ENCODE data around the gene TLL2. TPM values are rescaled to one million over a fixed set of nuclear protein-coding genes. Genes with fewer than 3 reads are reported as not detected.
A peak's percentile ranks its signal among the peaks of the same experiment; 100 is the strongest.

The TLL2 gene
- total and polyA plus RNA-seq, 4 experiments from 2014 or later = 0.03 to 0.17 TPM; not detected in 2

DNA sequence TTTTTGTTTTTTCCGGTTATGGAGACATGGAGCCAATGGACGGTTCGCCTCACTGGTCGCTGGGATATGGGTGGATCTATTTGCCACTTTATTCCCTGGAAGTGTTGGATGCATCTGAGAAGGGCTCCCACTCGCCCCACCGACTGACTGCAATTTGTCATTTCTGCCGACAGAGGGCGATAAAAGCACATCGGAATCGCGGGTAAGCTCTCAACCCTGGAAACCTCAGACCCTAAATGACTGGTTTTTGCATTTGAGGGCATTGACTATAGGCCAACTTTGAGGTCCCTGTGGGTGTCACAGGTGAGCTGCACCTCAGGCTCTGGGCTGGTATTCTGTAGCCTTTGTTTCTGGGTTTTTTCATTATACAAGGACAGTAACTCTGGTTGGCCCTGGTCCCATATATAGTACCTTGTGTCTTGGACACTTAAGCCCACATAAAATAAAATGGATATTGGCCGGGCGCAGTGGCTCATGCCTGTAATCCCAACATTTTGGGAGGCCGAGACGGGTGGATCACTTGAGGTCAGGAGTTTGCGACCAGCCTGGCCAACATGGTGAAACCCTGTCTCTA, 143.1 kb downstream of the TLL2 start:
- CTCF ChIA-PET (ENCODE audit: partially characterized antibody) = interaction anchor here (0.6 to 2.5 kb wide), 14 partner anchors 9 to 447 kb away, joined by 3 to 17 read pairs (median 4); partner anchors contain the start of gene OPALIN
- peaks cover 6 to 16% (median 9%) of the 10 kb centered on the region in 4 donors for H3K4me1 Mint-ChIP-seq
- H3K9me3 ChIP-seq (ENCODE audit: control insufficient read depth in 1 of 2, low read length in 2 of 2) = no peaks in the 10 kb centered on the region
- H3K4me1 ChIP-seq (ENCODE audit: insufficient read depth, low read length) = peaks cover 11% of the 10 kb centered on the region
- H3K27me3 Mint-ChIP-seq = peaks cover 1 to 11% of the 10 kb centered on the region in 2 donors
- no peak overlapping the region for H3K27ac ChIP-seq (ENCODE audit: low read depth, low read length)
- H3K27me3 ChIP-seq (ENCODE audit: insufficient read depth, low read length) = no peaks in the 10 kb centered on the region
- H3K9me3 Mint-ChIP-seq = no peaks in the 10 kb centered on the region
- no peak overlapping the region for H3K4me3 Mint-ChIP-seq
- no peaks in the 10 kb centered on the region for H3K36me3 ChIP-seq (ENCODE audit: insufficient read depth, low read length)
- POLR2A ChIA-PET (ENCODE audit: partially characterized antibody) = no interaction called here
- intact Hi-C loops (cut with micrococcal nuclease) = no loop called here
- no peaks in the 10 kb centered on the region for H3K36me3 Mint-ChIP-seq
- H3K4me3 ChIP-seq (ENCODE audit: low read length in 2 of 2) = no peak overlapping the region
- peak in 4 of 5 donors; percentile 37 to 40 (median 39) for DNase-seq
- no peak overlapping the region for H3K27ac Mint-ChIP-seq

DNA sequence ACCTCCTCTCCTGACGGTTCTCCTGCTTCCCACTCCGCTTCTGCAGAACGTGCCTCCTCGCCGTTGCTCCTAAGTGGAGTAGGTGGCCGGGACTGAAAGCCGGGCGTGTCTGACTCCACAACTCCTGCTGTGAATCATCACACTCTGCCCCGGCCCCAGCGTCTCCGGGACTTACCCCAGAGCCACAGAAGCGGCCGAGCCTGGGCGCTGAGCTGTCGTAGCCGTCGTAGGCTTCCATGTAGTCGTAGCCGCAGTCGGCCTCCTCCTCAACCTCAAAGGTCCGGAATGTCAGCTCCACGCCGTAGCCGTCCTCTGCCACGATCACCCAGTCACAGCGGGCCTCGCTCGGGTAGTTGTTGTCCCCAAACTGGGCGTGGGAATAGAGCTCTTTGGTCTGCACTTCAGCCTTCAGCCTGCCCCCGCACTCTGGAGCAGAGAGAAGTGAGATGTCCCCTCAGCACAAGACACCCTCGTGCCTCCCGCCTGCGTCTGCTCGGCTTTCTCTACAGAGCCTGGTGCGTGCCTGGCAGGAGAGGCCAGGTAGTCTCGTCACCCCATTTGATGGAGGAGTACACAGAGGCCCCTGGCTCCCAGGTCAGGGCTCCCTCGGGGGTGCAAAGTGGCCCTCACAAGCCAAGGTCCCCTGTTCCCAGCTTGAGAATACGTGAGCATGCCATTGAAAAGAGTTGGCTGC, 143.7 kb downstream of the TLL2 start:
- DNase-seq = no peak
- Mint-ChIP-seq H3K27ac (no peak overlapping the region), H3K27me3 (peaks cover 1 to 11% of the 10 kb centered on the region in 2 donors), H3K9me3 (no peaks in the 10 kb centered on the region), H3K4me1 (peaks cover 4 to 11% (median 6%) of the 10 kb centered on the region in 4 donors), H3K36me3 (no peaks in the 10 kb centered on the region), H3K4me3 (no peak overlapping the region)
- no peak overlapping the region for H3K27ac ChIP-seq (ENCODE audit: low read depth, low read length)
- H3K9me3 ChIP-seq (ENCODE audit: control insufficient read depth in 1 of 2, low read length in 2 of 2) = no peaks in the 10 kb centered on the region
- ChIA-PET POLR2A (ENCODE audit: partially characterized antibody) (no interaction called here), CTCF (ENCODE audit: partially characterized antibody) (interaction anchor here (1.0 to 2.5 kb wide), 9 partner anchors 9 to 140 kb away, joined by 3 to 17 read pairs (median 5); partner anchors contain the start of gene OPALIN)
- peaks cover 9% of the 10 kb centered on the region for H3K4me1 ChIP-seq (ENCODE audit: insufficient read depth, low read length)
- H3K27me3 ChIP-seq (ENCODE audit: insufficient read depth, low read length) = no peaks in the 10 kb centered on the region
- no peak overlapping the region for H3K4me3 ChIP-seq (ENCODE audit: low read length in 2 of 2)
- H3K36me3 ChIP-seq (ENCODE audit: insufficient read depth, low read length) = no peaks in the 10 kb centered on the region
- intact Hi-C loops (cut with micrococcal nuclease) = no loop called here

DNA sequence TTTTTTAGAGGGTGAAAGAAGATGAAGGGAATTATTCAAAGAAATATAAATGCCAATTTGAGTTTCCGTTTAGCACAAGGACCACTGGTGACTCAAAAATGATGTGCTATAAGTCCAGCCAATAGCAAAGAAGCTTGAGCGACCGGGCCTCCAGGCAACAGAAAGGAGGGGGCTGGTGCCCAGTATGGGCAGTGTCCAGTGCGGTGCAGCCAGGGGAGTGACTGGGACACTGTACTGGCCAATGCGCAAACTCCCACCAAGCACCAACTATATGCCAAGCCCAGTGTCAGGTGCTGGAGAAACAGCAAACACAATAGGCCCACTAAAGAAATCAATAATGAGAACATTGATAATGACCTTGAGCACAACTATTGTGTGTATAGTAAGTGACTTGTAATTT, 144.8 kb downstream of the TLL2 start:
- Mint-ChIP-seq H3K4me3 (no peak overlapping the region), H3K27me3 (peaks cover 1 to 6% of the 10 kb centered on the region in 2 donors), H3K36me3 (no peaks in the 10 kb centered on the region), H3K9me3 (no peaks in the 10 kb centered on the region), H3K27ac (no peak overlapping the region), H3K4me1 (peaks cover 0 to 2% (median under 1%) of the 10 kb centered on the region in 4 donors)
- ChIA-PET POLR2A (ENCODE audit: partially characterized antibody) (no interaction called here), CTCF (ENCODE audit: partially characterized antibody) (interaction anchor here (2.8 kb wide), 1 partner anchor 8 kb away, joined by 8 read pairs; no protein-coding TSS in a partner anchor)
- Histone ChIP-seq H3K27ac (ENCODE audit: low read depth, low read length) (no peak overlapping the region), H3K27me3 (ENCODE audit: insufficient read depth, low read length) (no peaks in the 10 kb centered on the region), H3K4me3 (ENCODE audit: low read length in 2 of 2) (no peak overlapping the region), H3K9me3 (ENCODE audit: control insufficient read depth in 1 of 2, low read length in 2 of 2) (no peaks in the 10 kb centered on the region), H3K4me1 (ENCODE audit: insufficient read depth, low read length) (peaks cover 4% of the 10 kb centered on the region), H3K36me3 (ENCODE audit: insufficient read depth, low read length) (no peaks in the 10 kb centered on the region)
- DNase-seq = no peak
- intact Hi-C loops (cut with micrococcal nuclease) = no loop called here

DNA sequence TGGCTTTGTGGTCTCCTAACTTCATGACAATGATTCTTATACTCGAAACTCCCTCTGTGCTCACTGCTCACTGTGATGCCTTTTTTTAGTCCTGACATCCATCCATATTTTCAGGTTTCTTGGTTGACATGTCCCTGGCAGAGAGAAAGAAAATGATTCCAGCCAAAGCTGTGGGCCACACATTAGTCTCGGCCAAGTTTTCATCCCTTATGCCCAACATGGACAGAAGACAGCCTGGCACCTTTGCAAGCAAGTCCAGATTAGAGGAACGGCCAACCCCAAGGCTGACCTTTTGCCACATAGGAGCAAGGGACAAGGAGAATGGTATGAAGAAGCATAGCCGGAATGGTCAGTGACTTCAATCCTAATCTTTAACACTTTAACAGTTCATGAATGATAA, 146.3 kb downstream of the TLL2 start:
- H3K4me3 Mint-ChIP-seq = no peak overlapping the region
- ChIA-PET POLR2A (ENCODE audit: partially characterized antibody) (no interaction called here), CTCF (ENCODE audit: partially characterized antibody) (interaction anchor here (2.8 to 4.4 kb wide), 2 partner anchors 7 to 10 kb away, joined by 8 to 26 read pairs; no protein-coding TSS in a partner anchor)

DNA sequence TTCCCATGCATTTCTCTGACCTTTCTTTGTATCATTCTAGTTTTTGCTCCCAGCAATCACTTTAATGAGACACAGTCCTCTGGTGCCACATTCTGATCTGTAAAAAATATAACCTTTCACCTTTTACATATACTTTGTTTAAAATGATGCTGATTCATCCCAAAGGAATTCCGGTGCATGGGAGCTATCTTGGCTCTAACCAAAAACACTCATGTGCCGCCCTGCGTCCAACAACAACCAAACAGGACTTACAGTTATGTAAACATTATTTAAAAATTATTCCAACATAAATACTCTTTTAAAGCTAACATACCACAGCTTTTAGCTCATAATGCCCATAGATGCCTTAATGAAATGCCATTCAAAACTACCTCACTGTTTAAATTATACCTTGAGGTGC, 147.2 kb downstream of the TLL2 start:
- Histone ChIP-seq H3K27me3 (ENCODE audit: insufficient read depth, low read length) (no peaks in the 10 kb centered on the region), H3K4me3 (ENCODE audit: low read length in 2 of 2) (no peak overlapping the region), H3K9me3 (ENCODE audit: control insufficient read depth in 1 of 2, low read length in 2 of 2) (no peaks in the 10 kb centered on the region), H3K27ac (ENCODE audit: low read depth, low read length) (no peak overlapping the region), H3K4me1 (ENCODE audit: insufficient read depth, low read length) (peaks cover 4% of the 10 kb centered on the region), H3K36me3 (ENCODE audit: insufficient read depth, low read length) (no peaks in the 10 kb centered on the region)
- peaks cover 0 to 6% of the 10 kb centered on the region in 2 donors for H3K27me3 Mint-ChIP-seq
- CTCF ChIA-PET (ENCODE audit: partially characterized antibody) = interaction anchor here (1.1 to 4.4 kb wide), 3 partner anchors 8 to 33 kb away, joined by 3 to 26 read pairs (median 8); no protein-coding TSS in a partner anchor
- peaks cover 0 to 2% (median 0%) of the 10 kb centered on the region in 4 donors for H3K4me1 Mint-ChIP-seq
- H3K27ac Mint-ChIP-seq = no peak overlapping the region
- intact Hi-C loops (cut with micrococcal nuclease) = no loop called here
- H3K4me3 Mint-ChIP-seq = no peak overlapping the region
- H3K9me3 Mint-ChIP-seq = peaks cover 0 to 2% (median 0%) of the 10 kb centered on the region in 8 donors
- H3K36me3 Mint-ChIP-seq = no peaks in the 10 kb centered on the region
- POLR2A ChIA-PET (ENCODE audit: partially characterized antibody) = no interaction called here
- DNase-seq = no peak

More for the DNA sequence above, 146.3 kb downstream of the TLL2 start:
- Mint-ChIP-seq H3K27ac (no peak overlapping the region), H3K27me3 (peaks cover 0 to 6% of the 10 kb centered on the region in 2 donors), H3K36me3 (no peaks in the 10 kb centered on the region), H3K4me1 (peaks cover 0 to 2% (median 0%) of the 10 kb centered on the region in 4 donors), H3K9me3 (peaks cover 0 to 2% (median 0%) of the 10 kb centered on the region in 8 donors)
- Histone ChIP-seq H3K4me1 (ENCODE audit: insufficient read depth, low read length) (peaks cover 4% of the 10 kb centered on the region), H3K4me3 (ENCODE audit: low read length in 2 of 2) (no peak overlapping the region), H3K36me3 (ENCODE audit: insufficient read depth, low read length) (no peaks in the 10 kb centered on the region), H3K9me3 (ENCODE audit: control insufficient read depth in 1 of 2, low read length in 2 of 2) (no peaks in the 10 kb centered on the region), H3K27me3 (ENCODE audit: insufficient read depth, low read length) (no peaks in the 10 kb centered on the region), H3K27ac (ENCODE audit: low read depth, low read length) (no peak overlapping the region)
- DNase-seq = no peak
- intact Hi-C loops (cut with micrococcal nuclease) = no loop called here

DNA sequence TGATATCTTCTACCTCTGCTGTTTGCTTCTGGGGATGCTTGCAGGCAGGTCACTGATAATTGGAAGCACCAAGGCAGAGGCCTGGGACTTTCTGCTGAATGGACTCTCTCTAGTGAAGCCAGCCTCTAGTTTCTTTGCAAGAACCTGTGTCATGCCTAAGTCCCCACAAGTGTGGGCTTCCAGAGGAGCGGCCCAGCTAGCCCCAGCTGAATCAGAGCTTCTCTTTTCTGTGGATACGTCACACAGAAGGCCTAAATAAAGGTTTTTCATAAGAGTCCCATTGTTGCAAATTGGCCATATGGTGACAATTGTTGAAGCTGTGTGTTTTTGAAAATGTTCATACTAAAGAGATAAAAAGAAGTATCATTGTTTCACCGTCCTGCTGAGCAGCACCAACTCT, 148.2 kb downstream of the TLL2 start:
- no peak overlapping the region for H3K4me3 Mint-ChIP-seq
- no peak overlapping the region for H3K27ac Mint-ChIP-seq
- no peaks in the 10 kb centered on the region for H3K27me3 ChIP-seq (ENCODE audit: insufficient read depth, low read length)
- ChIA-PET POLR2A (ENCODE audit: partially characterized antibody) (no interaction called here), CTCF (ENCODE audit: partially characterized antibody) (interaction anchor here (1.1 to 4.4 kb wide), 3 partner anchors 9 to 32 kb away, joined by 3 to 26 read pairs (median 3); no protein-coding TSS in a partner anchor)
- no peak overlapping the region for H3K27ac ChIP-seq (ENCODE audit: low read depth, low read length)
- peaks cover 2 to 6% of the 10 kb centered on the region in 2 donors for H3K27me3 Mint-ChIP-seq
- H3K36me3 ChIP-seq (ENCODE audit: insufficient read depth, low read length) = no peaks in the 10 kb centered on the region
- peaks cover 0 to 2% (median 0%) of the 10 kb centered on the region in 8 donors for H3K9me3 Mint-ChIP-seq
- H3K36me3 Mint-ChIP-seq = no peaks in the 10 kb centered on the region
- intact Hi-C loops (cut with micrococcal nuclease) = no loop called here
- peaks cover 0 to 2% (median 0%) of the 10 kb centered on the region in 4 donors for H3K4me1 Mint-ChIP-seq
- DNase-seq = no peak
- peaks cover 3% of the 10 kb centered on the region for H3K4me1 ChIP-seq (ENCODE audit: insufficient read depth, low read length)
- no peak overlapping the region for H3K4me3 ChIP-seq (ENCODE audit: low read length in 2 of 2)
- no peaks in the 10 kb centered on the region for H3K9me3 ChIP-seq (ENCODE audit: control insufficient read depth in 1 of 2, low read length in 2 of 2)

DNA sequence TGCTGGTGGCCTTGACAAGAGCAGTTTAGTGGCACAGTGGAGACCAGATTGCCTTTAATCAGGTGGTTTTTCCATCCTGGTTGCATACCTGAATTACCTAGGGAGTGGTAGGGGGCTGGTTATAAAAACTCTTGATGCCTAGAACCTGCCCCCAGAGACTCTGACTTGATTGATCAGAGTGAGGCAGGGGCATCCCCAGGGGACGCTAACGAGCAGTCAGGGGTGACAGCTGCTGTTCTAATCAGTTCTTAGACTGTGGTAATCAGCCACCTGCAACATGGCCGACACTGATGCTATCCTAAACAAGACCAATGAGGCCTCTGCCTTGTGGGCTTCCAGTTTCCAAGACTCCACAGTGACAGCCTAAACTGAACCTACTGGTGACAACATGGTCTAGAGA, 153.0 kb downstream of the TLL2 start:
- Histone ChIP-seq H3K4me1 (ENCODE audit: insufficient read depth, low read length) (no peaks in the 10 kb centered on the region), H3K27ac (ENCODE audit: low read depth, low read length) (no peak overlapping the region), H3K9me3 (ENCODE audit: control insufficient read depth in 1 of 2, low read length in 2 of 2) (no peaks in the 10 kb centered on the region), H3K4me3 (ENCODE audit: low read length in 2 of 2) (no peak overlapping the region), H3K27me3 (ENCODE audit: insufficient read depth, low read length) (no peaks in the 10 kb centered on the region), H3K36me3 (ENCODE audit: insufficient read depth, low read length) (no peaks in the 10 kb centered on the region)
- intact Hi-C loops (cut with micrococcal nuclease) = no loop called here
- H3K4me1 Mint-ChIP-seq = no peaks in the 10 kb centered on the region
- H3K36me3 Mint-ChIP-seq = no peaks in the 10 kb centered on the region
- peaks cover 6 to 17% of the 10 kb centered on the region in 2 donors for H3K27me3 Mint-ChIP-seq
- CTCF ChIA-PET (ENCODE audit: partially characterized antibody) = no interaction called here
- no peak overlapping the region for H3K4me3 Mint-ChIP-seq
- POLR2A ChIA-PET (ENCODE audit: partially characterized antibody) = no interaction called here
- H3K27ac Mint-ChIP-seq = no peak overlapping the region
- DNase-seq = no peak
- H3K9me3 Mint-ChIP-seq = peaks cover 0 to 2% (median 0%) of the 10 kb centered on the region in 8 donors
